Calu3 (cell line): ENCODE measurements around the gene OR10V1. TPM values are rescaled to one million over a fixed set of nuclear protein-coding genes. Genes with fewer than 3 reads are reported as not detected.

Experiments used
- BruUV-seq: library from RNA; stranded (reverse); fragments of 400-500 nt; replicated peaks from 2 replicates; lab custom pipeline; 2021; lab: Mats Ljungman, UMichigan
- CTCF ChIA-PET: fragments of 300-600 bp; sonication (Branson Sonifier 250); formaldehyde crosslinking; loops from one replicate; lab custom pipeline; 2022; ENCODE audit warnings: antibody characterized with exemption; lab: Charles Lee
- DNase-seq: peaks from one replicate; pipeline ENCODE4 v3.0.0; 2022
- H3K27ac Mint-ChIP-seq: one replicate; pipeline ENCODE4 v1.8.0; 2022; ENCODE audit warnings: mixed read lengths; ENCODE audit not compliant: unreplicated experiment
- H3K27me3 Mint-ChIP-seq: one replicate; pipeline ENCODE4 v1.8.0; 2022; ENCODE audit warnings: mixed read lengths; ENCODE audit not compliant: unreplicated experiment
- H3K36me3 Mint-ChIP-seq: one replicate; pipeline ENCODE4 v1.8.0; 2022; ENCODE audit warnings: mild to moderate bottlenecking, moderate library complexity, mixed read lengths; ENCODE audit not compliant: insufficient read depth, unreplicated experiment
- H3K4me1 Mint-ChIP-seq: one replicate; pipeline ENCODE4 v1.8.0; 2022; ENCODE audit warnings: mild to moderate bottlenecking, low read depth, mixed read lengths; ENCODE audit not compliant: unreplicated experiment
- H3K4me3 Mint-ChIP-seq: one replicate; pipeline ENCODE4 v1.8.0; 2022; ENCODE audit warnings: mild to moderate bottlenecking, low read depth, moderate library complexity, mixed read lengths; ENCODE audit not compliant: unreplicated experiment
- H3K9me3 Mint-ChIP-seq: one replicate; pipeline ENCODE4 v1.8.0; 2022; ENCODE audit warnings: low read depth, mixed read lengths; ENCODE audit not compliant: unreplicated experiment
- intact Hi-C: fragments of 100-400 bp; cut with micrococcal nuclease; formaldehyde crosslinking; loops from one replicate; pipeline ENCODE4 v1.10.0; 2022; ENCODE audit not compliant: unreplicated experiment
- total RNA-seq: library from RNA; stranded (reverse); gene quantifications from 2 replicates; pipeline ENCODE4 v1.2.3, GENCODE V29; 2022
- TF ChIP-seq, protein P1 (sequence below): fragments of 200-600 bp; IDR thresholded peaks from one replicate; pipeline ENCODE4 v1.8.0; 2022; ENCODE audit warnings: antibody characterized with exemption; ENCODE audit not compliant: unreplicated experiment

OR10V1 gene
- total RNA-seq, 1 experiment from 2014 or later, result not detected

DNA sequence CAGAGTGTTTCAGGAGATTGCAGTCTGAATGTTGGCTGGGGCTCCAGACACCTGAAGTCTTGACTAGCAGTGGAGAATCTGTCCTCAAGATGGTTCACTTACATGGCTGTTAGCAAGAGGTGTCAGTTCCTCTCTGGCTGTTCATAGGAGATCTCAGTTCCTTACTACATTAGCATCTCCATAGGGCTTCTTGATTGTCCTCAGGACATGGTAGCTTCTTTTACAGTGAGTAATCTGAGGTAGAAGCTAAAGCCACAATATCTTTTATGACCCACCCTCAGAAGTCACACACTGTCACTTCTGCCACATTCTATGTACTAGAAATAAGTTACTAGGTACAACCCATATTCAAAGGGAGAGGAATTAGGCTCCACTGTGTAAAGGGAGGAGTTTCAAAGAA is 34.3 kb downstream of the OR10V1 start:
- CTCF ChIA-PET, result interaction anchor here (0.6 to 1.6 kb wide), 2 partner anchors 129 to 508 kb away, joined by 3 read pairs; no protein-coding TSS in a partner anchor
- Mint-ChIP-seq H3K27ac (no peak overlapping the region), H3K36me3 (peaks cover 5% of the 10 kb centered on the region), H3K4me3 (no peak overlapping the region), H3K9me3 (no peaks in the 10 kb centered on the region), H3K4me1 (peaks cover 23% of the 10 kb centered on the region), H3K27me3 (no peaks in the 10 kb centered on the region)
- BruUV-seq, result no TSS peak
- DNase-seq, result no peak
- TF ChIP-seq, protein P1, sequence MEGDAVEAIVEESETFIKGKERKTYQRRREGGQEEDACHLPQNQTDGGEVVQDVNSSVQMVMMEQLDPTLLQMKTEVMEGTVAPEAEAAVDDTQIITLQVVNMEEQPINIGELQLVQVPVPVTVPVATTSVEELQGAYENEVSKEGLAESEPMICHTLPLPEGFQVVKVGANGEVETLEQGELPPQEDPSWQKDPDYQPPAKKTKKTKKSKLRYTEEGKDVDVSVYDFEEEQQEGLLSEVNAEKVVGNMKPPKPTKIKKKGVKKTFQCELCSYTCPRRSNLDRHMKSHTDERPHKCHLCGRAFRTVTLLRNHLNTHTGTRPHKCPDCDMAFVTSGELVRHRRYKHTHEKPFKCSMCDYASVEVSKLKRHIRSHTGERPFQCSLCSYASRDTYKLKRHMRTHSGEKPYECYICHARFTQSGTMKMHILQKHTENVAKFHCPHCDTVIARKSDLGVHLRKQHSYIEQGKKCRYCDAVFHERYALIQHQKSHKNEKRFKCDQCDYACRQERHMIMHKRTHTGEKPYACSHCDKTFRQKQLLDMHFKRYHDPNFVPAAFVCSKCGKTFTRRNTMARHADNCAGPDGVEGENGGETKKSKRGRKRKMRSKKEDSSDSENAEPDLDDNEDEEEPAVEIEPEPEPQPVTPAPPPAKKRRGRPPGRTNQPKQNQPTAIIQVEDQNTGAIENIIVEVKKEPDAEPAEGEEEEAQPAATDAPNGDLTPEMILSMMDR, result no peak
- intact Hi-C loops, result no loop called here

DNA sequence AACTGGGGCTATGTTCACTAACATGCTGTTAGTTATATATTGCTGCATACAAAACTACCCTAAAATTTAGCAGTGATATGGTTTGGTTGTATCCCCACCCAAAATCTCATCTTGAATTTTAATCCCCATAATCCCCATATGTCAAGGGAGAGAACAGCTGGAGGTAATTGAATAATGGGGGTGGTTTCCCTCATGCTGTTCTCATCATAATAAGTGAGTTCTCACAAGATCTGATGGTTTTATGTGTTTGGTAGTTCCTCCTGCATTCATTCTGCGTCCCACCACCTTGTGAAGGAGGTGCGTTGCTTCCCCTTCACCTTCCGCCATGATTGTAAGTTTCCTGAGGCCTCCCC is 34.9 kb downstream of the OR10V1 start:
- H3K4me3 Mint-ChIP-seq, result no peak overlapping the region
- H3K27ac Mint-ChIP-seq, result no peak overlapping the region
- intact Hi-C loops, result no loop called here
- H3K27me3 Mint-ChIP-seq, result no peaks in the 10 kb centered on the region
- BruUV-seq, result no TSS peak
- peaks cover 5% of the 10 kb centered on the region for H3K36me3 Mint-ChIP-seq
- no peaks in the 10 kb centered on the region for H3K9me3 Mint-ChIP-seq
- TF ChIP-seq, protein P1, result no peak
- CTCF ChIA-PET, result interaction anchor here (0.6 to 1.6 kb wide), 2 partner anchors 129 to 507 kb away, joined by 3 read pairs; no protein-coding TSS in a partner anchor
- no peak for DNase-seq
- H3K4me1 Mint-ChIP-seq, result peaks cover 23% of the 10 kb centered on the region

DNA sequence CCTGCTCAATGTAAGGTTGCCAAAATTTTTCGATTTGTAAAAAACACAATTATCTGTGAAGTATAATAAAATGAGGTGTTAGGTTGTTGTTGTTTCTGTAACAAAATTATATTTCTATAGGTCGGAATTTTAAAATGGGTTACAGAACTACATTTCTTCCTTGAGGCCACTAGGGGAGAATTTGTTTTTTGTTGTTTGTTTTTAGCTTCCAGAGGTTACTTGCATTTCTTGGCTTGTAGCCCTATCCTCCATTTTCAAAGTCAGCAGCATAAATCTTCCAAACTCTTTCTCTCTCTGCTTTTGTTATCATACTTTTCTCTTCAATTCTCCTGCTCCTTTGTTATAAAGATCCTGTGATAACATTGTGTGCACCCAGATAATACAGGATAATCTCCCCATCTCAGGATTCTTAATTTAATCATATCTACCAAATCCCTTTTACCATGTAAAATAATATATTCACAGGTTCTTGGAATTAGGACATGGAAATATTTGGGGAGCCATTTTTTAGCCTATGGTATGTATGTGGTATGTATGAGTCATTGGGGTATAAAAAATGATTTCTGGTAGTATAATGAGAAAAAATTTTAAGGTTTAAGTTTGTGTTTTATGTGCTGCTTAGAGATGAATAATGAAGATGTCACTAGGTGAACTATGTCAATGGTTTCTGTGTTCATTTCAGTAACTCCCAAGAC is 35.4 kb downstream of the OR10V1 start:
- no peak for DNase-seq
- peaks cover 5% of the 10 kb centered on the region for H3K36me3 Mint-ChIP-seq
- intact Hi-C loops, result no loop called here
- BruUV-seq, result no TSS peak
- no peak overlapping the region for H3K4me3 Mint-ChIP-seq
- CTCF ChIA-PET, result interaction anchor here (0.5 kb wide), 1 partner anchor 10 kb away, joined by 3 read pairs; the partner anchor contains the start of gene PATL1
- peaks cover 23% of the 10 kb centered on the region for H3K4me1 Mint-ChIP-seq
- no peaks in the 10 kb centered on the region for H3K9me3 Mint-ChIP-seq
- H3K27me3 Mint-ChIP-seq, result no peaks in the 10 kb centered on the region
- no peak overlapping the region for H3K27ac Mint-ChIP-seq
- TF ChIP-seq, protein P1, result no peak

DNA sequence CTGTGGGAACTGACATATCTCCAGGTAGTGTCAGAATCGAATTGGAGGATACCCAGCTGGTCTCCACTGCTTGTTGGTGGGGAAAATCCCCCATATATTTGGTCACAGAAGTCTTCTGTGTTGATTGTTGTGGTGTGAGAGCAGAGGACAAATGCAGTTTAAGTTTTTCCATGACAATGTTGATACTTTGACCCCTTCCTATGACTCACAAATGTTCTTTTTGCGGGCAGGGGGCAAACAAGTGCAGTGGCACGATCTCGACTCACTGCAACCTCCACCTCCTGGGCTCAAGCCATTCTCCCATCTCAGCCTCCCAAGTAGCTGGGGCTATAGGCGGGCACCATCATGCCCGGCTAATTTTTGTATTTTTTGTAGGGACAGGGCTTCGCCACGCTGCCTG is 37.4 kb downstream of the OR10V1 start:
- BruUV-seq, result no TSS peak
- Mint-ChIP-seq H3K27me3 (no peaks in the 10 kb centered on the region), H3K27ac (no peak overlapping the region), H3K4me3 (no peak overlapping the region), H3K36me3 (peaks cover 5% of the 10 kb centered on the region), H3K9me3 (no peaks in the 10 kb centered on the region), H3K4me1 (peaks cover 23% of the 10 kb centered on the region)
- TF ChIP-seq, protein P1, result no peak
- CTCF ChIA-PET, result no interaction called here
- intact Hi-C loops, result no loop called here
- DNase-seq, result no peak
